GM19395 (cell line): ENCODE results near the gene TGFBRAP1.

Experiments used
- ATAC-seq: cut with Tn5 transposase; IDR thresholded peaks from one replicate; pipeline ENCODE4 v1.9.1; 2021; ENCODE audit warnings: mild to moderate bottlenecking, moderate library complexity; ENCODE audit not compliant: unreplicated experiment

The TGFBRAP1 gene

GRCh38 chr2:105243961-105244360 lies 85.6 kb downstream of the TGFBRAP1 start:
- no peak for ATAC-seq

DNA sequence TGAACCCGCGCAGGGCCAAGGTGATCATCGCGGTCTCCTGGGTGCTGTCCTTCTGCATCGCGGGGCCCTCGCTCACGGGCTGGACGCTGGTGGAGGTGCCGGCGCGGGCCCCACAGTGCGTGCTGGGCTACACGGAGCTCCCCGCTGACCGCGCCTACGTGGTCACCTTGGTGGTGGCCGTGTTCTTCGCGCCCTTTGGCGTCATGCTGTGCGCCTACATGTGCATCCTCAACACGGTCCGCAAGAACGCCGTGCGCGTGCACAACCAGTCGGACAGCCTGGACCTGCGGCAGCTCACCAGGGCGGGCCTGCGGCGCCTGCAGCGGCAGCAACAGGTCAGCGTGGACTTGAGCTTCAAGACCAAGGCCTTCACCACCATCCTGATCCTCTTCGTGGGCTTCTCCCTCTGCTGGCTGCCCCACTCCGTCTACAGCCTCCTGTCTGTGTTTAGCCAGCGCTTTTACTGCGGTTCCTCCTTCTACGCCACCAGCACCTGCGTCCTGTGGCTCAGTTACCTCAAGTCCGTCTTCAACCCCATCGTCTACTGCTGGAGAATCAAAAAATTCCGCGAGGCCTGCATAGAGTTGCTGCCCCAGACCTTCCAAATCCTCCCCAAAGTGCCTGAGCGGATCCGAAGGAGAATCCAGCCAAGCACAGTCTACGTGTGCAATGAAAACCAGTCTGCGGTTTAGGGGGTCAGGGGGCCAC lies 87.1 kb downstream of the TGFBRAP1 start:
- no peak for ATAC-seq

DNA sequence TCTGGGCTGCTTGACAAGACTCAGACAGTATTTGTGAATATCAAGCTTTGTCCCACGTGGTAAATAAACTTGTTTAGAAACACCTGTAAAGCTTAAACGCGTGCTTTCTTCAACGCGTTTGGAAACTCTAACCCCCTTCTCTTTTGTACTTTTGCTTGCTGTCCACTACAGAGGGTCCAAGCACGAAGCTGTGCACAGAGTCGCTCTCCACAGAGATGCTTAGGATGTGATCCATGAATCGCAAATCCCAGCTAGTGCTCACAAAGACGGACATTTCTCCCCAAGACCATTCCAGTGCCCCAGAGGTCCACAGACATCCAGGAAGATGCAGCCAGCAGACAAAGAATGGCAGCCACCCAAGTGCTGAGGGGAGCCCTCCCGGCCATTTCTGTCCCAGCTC lies 88.1 kb downstream of the TGFBRAP1 start, which contains the start of gene GPR45:
GPR45 (plus strand) TSS at position 301 of the 400 bp plus-strand sequence. CDS start 116 bp downstream, outside the sequence.
- ATAC-seq: no peak

GRCh38 chr2:105239924-105240323 lies 89.6 kb downstream of the TGFBRAP1 start:
- no peak for ATAC-seq

DNA sequence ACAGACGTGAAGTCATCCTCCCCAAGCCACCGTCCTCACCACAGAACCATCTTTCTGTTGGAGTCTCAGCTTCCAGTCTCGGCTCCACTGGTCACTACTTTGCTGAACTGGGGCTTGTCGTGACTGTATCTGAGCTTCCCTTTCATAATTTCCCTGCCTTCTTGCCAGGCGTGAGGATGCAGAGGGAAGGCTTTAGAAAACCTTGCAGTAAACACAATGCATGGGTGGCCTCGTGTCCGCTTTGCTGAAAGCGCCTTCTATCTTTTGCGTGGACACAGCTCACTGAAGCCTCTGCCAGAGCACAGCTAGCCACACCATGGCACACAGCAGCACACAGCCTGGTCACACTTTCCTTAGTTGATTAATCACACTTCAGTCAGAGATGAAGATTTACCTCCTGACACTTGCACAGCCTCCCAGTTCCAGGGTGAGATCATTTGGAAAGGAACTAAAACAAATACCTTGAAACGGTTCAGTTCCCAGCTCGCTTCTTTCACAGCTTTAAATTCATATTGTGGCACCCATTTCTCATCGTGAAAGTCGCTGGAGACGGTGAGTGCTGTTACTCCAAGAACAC lies 90.8 kb downstream of the TGFBRAP1 start:
- no peak for ATAC-seq

- ATAC-seq: no peak
Measured at GRCh38 chr2:105237045-105237765, 92.3 kb downstream of the TGFBRAP1 start.

- ATAC-seq: no peak
Measured at GRCh38 chr2:105236060-105236424, 93.5 kb downstream of the TGFBRAP1 start.

GRCh38 chr2:105235388-105236059 lies 94.0 kb downstream of the TGFBRAP1 start:
- ATAC-seq: peak; percentile 74

- no peak for ATAC-seq
Measured at GRCh38 chr2:105231232-105231619, 98.3 kb downstream of the TGFBRAP1 start.

- ATAC-seq: no peak
Measured at GRCh38 chr2:105224444-105224843, 105.1 kb downstream of the TGFBRAP1 start.

- ATAC-seq: no peak
Measured at GRCh38 chr2:105220604-105221003, 108.9 kb downstream of the TGFBRAP1 start.

DNA sequence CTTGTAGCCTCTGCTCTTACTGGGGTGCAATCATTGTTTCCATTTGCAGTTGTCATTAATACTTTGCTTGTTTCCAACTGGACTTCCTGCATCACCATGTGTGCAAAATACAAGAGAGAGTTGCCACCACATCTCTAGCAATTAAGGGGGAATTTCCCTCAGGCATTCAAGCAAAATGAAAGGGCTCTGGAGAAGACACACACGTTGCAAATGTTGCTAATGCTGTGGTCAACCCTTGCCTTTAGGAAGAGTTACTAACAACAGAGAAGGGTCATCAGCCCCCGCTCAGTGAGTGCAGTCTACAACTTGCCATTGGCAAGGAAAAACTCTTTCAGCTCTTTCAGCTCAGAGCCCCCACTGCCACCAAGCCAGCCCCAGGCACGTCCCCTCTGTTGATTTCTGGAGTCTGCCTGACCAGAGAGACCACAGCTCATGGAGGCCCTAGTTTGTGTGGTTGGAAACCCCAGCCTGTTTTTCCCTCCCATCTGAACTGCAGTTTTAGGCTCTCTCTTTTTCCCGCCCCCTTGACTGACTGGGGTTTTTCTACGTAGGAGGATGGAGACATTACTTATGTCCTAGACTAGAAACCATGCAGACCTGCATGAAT lies 113.8 kb downstream of the TGFBRAP1 start:
- ATAC-seq: no peak
